Psoas muscle (tissue), 8 donors: ENCODE data around the gene CIDEB. TPM values are rescaled to one million over a fixed set of nuclear protein-coding genes. Genes with fewer than 3 reads are reported as not detected.
"Not testable (repeated sequence)": the region's sequence is repeated elsewhere in the genome, so short reads cannot be mapped to it uniquely, and the experiment has no call there.

Experiments used
- ATAC-seq, 4 donors: fragments of 200-7000 bp; cut with Tn5 transposase; one replicate each; pipeline ENCODE4 v1.9.1; 2020; ENCODE audit warnings: moderate library complexity in 3 of 4, mild to moderate bottlenecking in 2 of 4
- DNase-seq, 2 donors: peaks; one replicate each; pipeline ENCODE4 v3.0.0-alpha.2; 2020
- H3K27ac ChIP-seq: fragments of 200-600 bp; one replicate; pipeline ENCODE4 v1.8.0; 2022
- H3K27me3 ChIP-seq, 3 donors: fragments of 200-600 bp in 1 of 3; one replicate each; pipeline versions ENCODE4 v1.6.1 to v1.8.0; 2013 to 2022; ENCODE audit warnings: low read length in 2 of 3, mild to moderate bottlenecking in 2 of 3, moderate library complexity in 1 of 3; ENCODE audit not compliant: insufficient read depth in 3 of 3
- H3K36me3 ChIP-seq, 2 donors: fragments of 200-600 bp in 1 of 2; one replicate each; pipeline versions ENCODE4 v1.6.1 to v1.8.0; 2013 to 2022; ENCODE audit warnings: low read depth in 1 of 2, mild to moderate bottlenecking in 1 of 2, moderate library complexity in 1 of 2; ENCODE audit not compliant: insufficient read depth in 1 of 2
- H3K4me1 ChIP-seq: fragments of 200-600 bp; one replicate; pipeline ENCODE4 v1.8.0; 2022
- H3K4me3 ChIP-seq: fragments of 200-600 bp; one replicate; pipeline ENCODE4 v1.8.0; 2022; ENCODE audit warnings: mild to moderate bottlenecking
- H3K9me3 ChIP-seq: fragments of 200-600 bp; one replicate; pipeline ENCODE4 v1.8.0; 2022
- CTCF ChIP-seq: fragments of 200-600 bp; IDR thresholded peaks from one replicate; pipeline ENCODE4 v1.8.0; 2022; ENCODE audit warnings: antibody characterized with exemption
- WGBS, 3 donors: extraction: QIAGEN DNeasy Blood & Tissue Kit; methylation state at CpG; one replicate each; pipeline versions ENCODE4 v1.1.6 to v1.1.7; 2013; 5-methylcytosine and 5-hydroxymethylcytosine counted together
- intact Hi-C, 2 donors: fragments of 100-400 bp; cut with DNase I; formaldehyde crosslinking; loops; one replicate each; pipeline versions ENCODE4 v1.11.0 to v1.14.2; 2022
- polyA plus RNA-seq, 3 donors: library from polyadenylated mRNA; stranded (reverse); fragments of 200-250 nt; gene quantifications; one replicate each; pipeline ENCODE4 v1.2.3, GENCODE V29; 2013
- total RNA-seq, 4 donors: library from RNA; stranded (reverse); fragmentation: NEBNext Ultra II Directional in 2 of 4; extraction: Animal tissue kit (Norgen Biotek cat#: 25700) in 2 of 4; gene quantifications; one replicate each; pipeline versions ENCODE4 v1.2.1 to v1.2.4, GENCODE V29; 2021 to 2023
- donor health status: healthy with polysubstance abuse.
- donor health status: DM: no; HTN: no; CAD: no; lungs with moderate emphysema.
- donor health status: Bipolar disorder and iron deficiency.
- donor health status: healthy.
- donor health status: DM: yes; HTN: yes; CAD: no.
- donor health status: DM: no; HTN: no; CAD: no.
- donor health status: DM: no; HTN: no; CAD: no.
- donor health status: DM: yes; HTN: yes; CAD: no.

CIDEB gene
- total and polyA plus RNA-seq, 7 donors, result 0.95 to 2.5 (median 1.7) TPM

- Histone ChIP-seq H3K27ac (no peak overlapping the region), H3K9me3 (no peaks in the 10 kb centered on the region), H3K4me1 (peaks cover 10% of the 10 kb centered on the region), H3K27me3 (peaks cover 0 to 32% (median 4%) of the 10 kb centered on the region in 3 donors), H3K4me3 (no peak overlapping the region), H3K36me3 (no peaks in the 10 kb centered on the region)
- intact Hi-C loops, result loop anchor here in 1 of 2 donors (1.0 kb wide), 1 partner anchor 105 kb away; no protein-coding TSS in a partner anchor
- TF ChIP-seq CTCF, result no peak
- no peak for DNase-seq
- ATAC-seq, result no peak
- 89 to 92% (median 90%) methylated on average over 10 of the region's 10 CpGs for WGBS, 3 donors
These were observed 23.3 kb upstream of the CIDEB start for GRCh38 chr14:24330973-24331674.

- Histone ChIP-seq H3K9me3 (no peaks in the 10 kb centered on the region), H3K4me1 (peaks cover 9% of the 10 kb centered on the region), H3K27me3 (peaks cover 0 to 18% (median 2%) of the 10 kb centered on the region in 3 donors), H3K4me3 (no peak overlapping the region), H3K27ac (no peak overlapping the region), H3K36me3 (no peaks in the 10 kb centered on the region)
- TF ChIP-seq CTCF, result no peak
- ATAC-seq (peak in 1 of 4 donors; percentile 6), DNase-seq (peak; percentile 54 to 71)
- intact Hi-C loops, result no loop called here
- 76 to 84% (median 76%) methylated on average over 9 of the region's 9 CpGs for WGBS, 3 donors
These were observed 22.0 kb upstream of the CIDEB start for GRCh38 chr14:24329736-24330135.

GRCh38 chr14:24329073-24329663, 21.4 kb upstream of the CIDEB start:
- H3K36me3 ChIP-seq, result no peaks in the 10 kb centered on the region
- WGBS, 3 donors, result 86 to 90% (median 89%) methylated on average over 11 to 12 of the region's 12 CpGs

GRCh38 chr14:24327914-24328313, 20.1 kb upstream of the CIDEB start:
- H3K9me3 ChIP-seq, H3K36me3 ChIP-seq, H3K27ac ChIP-seq, ATAC-seq, H3K4me1 ChIP-seq, H3K4me3 ChIP-seq, intact Hi-C loops, H3K27me3 ChIP-seq: not testable (repeated sequence)
- WGBS, 3 donors, result 1 to 5% (median 2%) methylated on average over 7 to 9 of the region's 9 CpGs
- DNase-seq, result peak; percentile 46 to 77
- peak; percentile 61 for TF ChIP-seq CTCF

More at GRCh38 chr14:24329073-24329663, 21.4 kb upstream of the CIDEB start:
- Histone ChIP-seq H3K4me3 (no peak overlapping the region), H3K4me1 (peaks cover 8% of the 10 kb centered on the region), H3K27me3 (peaks cover 0 to 12% (median 0%) of the 10 kb centered on the region in 3 donors), H3K27ac (no peak overlapping the region), H3K9me3 (no peaks in the 10 kb centered on the region)
- DNase-seq (no peak), ATAC-seq (no peak)
- TF ChIP-seq CTCF, result no peak
- intact Hi-C loops, result no loop called here
